HepG2 (cell line): Measurements from ENCODE around the gene FNDC3A. TPM values are rescaled to one million over a fixed set of nuclear protein-coding genes. Genes with fewer than 3 reads are reported as not detected.

ENCODE experiments used
- SALL1 ChIP-seq: sonication (generic); formaldehyde crosslinking; IDR thresholded peaks from 2 replicates; pipeline ENCODE4 v1.8.0; 2022; ENCODE audit warnings: mild to moderate bottlenecking, missing genetic modification reagents
- TSC22D2 ChIP-seq: sonication (generic); formaldehyde crosslinking; IDR thresholded peaks from 2 replicates; pipeline ENCODE4 v1.5.1; 2020; ENCODE audit warnings: missing genetic modification reagents, mild to moderate bottlenecking, borderline replicate concordance
- ZNF598 ChIP-seq: sonication (generic); formaldehyde crosslinking; IDR thresholded peaks from 2 replicates; pipeline ENCODE4 v1.5.1; 2020; ENCODE audit warnings: mild to moderate bottlenecking, missing genetic modification reagents, borderline replicate concordance
- ZNF782 ChIP-seq: sonication (generic); formaldehyde crosslinking; IDR thresholded peaks from 2 replicates; pipeline ENCODE4 v1.4.0; 2020; ENCODE audit warnings: missing genetic modification reagents, mild to moderate bottlenecking, borderline replicate concordance
- polyA plus RNA-seq, 8 experiments: library from polyadenylated mRNA; depleted of rRNA in 3 of 8; stranded (reverse) in 7 of 8; unstranded in 1 of 8; fragments of >200 nt; fragmentation: Illumina TruSeq in 4 of 8; extraction: Trizol in 4 of 8; gene quantifications; 2 replicates each; pipeline versions ENCODE4 v1.2.1 to v1.2.3, GENCODE V29; 2011 to 2016; ENCODE audit warnings: low read depth in 4 of 8, missing spikeins in 1 of 8, mixed read lengths in 1 of 8; ENCODE audit not compliant: insufficient read depth in 1 of 8
- total RNA-seq, 5 experiments: library from RNA; depleted of rRNA; stranded (reverse); fragments of >200 nt; fragmentation: Illumina TruSeq; extraction: Trizol; gene quantifications; 2 replicates each; pipeline ENCODE4 v1.2.3, GENCODE V29; 2016; ENCODE audit warnings: low read depth in 1 of 5
- TF ChIP-seq, protein P1 (sequence below): sonication (generic); formaldehyde crosslinking; IDR thresholded peaks from 2 replicates; pipeline ENCODE4 v1.4.0; 2020; ENCODE audit warnings: mild to moderate bottlenecking, low read depth, missing genetic modification reagents
- TF ChIP-seq, protein P2 (sequence below), 2 experiments: fragments of 450-650 bp in 1 of 2; sonication (generic) in 1 of 2; formaldehyde crosslinking; IDR thresholded peaks; 2 replicates each; pipeline versions ENCODE4 v1.5.0 to v1.8.0; 2020 to 2022; ENCODE audit warnings: mild to moderate bottlenecking in 1 of 2, missing genetic modification reagents in 1 of 2
- TF ChIP-seq, protein P3 (sequence below): sonication (generic); IDR thresholded peaks from 2 replicates; pipeline ENCODE4 v1.6.1; 2016; ENCODE audit warnings: low read depth, borderline replicate concordance
- TF ChIP-seq, protein P4 (sequence below): sonication (generic); formaldehyde crosslinking; IDR thresholded peaks from 2 replicates; pipeline ENCODE4 v1.4.0; 2020; ENCODE audit warnings: mild to moderate bottlenecking, missing genetic modification reagents, borderline replicate concordance

Gene FNDC3A
- total and polyA plus RNA-seq, 2 of the 13 experiments (the other 11 are each of a cell fraction or from before 2014, with no cell fraction given): 36.7 to 39.3 TPM

DNA sequence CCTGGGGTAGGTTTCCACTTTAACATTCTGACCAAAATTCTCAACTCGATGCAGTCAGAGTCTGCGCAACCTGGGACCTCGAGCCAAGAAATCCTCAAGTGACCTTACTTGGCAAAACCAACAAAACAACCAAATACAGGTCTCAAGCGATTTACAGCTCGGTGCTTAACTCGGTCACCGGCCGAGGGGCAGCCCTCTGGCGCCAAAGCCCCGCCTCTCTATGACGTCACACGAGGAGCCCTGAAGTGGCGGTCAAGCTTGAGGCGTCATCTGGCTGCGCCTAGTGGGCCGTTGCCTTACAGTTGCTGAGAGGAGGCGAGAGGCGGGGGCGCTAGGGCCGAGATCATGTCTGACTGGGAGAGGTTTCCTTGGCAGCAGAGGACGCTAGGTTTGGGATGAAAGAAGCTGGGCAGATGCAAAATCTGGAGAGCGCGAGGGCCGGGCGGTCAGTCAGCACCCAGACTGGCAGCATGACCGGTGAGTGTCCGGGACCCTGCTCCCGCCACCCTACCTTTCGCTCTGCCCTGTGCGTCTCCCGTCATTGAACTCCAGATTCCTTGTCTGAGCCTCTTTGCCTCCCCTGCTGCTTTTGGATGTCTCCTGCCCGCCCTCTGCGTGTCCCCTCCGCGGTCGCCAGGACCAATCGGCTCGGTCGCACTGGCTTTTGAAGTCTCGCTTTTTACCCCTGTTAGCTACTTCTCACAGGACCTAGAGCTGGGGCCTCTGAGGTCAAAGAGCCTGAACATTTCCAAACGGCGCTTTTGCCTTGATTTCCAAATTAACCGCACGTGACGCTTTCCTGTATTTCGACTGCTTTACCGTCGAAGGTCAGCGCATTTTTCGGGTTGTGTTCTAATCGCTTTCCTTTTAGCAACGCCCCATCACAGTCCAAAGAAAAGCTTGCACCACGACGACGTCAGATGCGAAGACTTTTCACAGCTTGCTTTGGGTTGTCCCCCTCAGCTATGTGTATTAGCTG lies 272.2 kb downstream of the FNDC3A start, which contains the start of gene CDADC1 (continued):
- TF ChIP-seq, protein P1, sequence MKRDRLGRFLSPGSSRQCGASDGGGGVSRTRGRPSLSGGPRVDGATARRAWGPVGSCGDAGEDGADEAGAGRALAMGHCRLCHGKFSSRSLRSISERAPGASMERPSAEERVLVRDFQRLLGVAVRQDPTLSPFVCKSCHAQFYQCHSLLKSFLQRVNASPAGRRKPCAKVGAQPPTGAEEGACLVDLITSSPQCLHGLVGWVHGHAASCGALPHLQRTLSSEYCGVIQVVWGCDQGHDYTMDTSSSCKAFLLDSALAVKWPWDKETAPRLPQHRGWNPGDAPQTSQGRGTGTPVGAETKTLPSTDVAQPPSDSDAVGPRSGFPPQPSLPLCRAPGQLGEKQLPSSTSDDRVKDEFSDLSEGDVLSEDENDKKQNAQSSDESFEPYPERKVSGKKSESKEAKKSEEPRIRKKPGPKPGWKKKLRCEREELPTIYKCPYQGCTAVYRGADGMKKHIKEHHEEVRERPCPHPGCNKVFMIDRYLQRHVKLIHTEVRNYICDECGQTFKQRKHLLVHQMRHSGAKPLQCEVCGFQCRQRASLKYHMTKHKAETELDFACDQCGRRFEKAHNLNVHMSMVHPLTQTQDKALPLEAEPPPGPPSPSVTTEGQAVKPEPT (CRISPR knock-in tag): no peak
- TF ChIP-seq, protein P2, sequence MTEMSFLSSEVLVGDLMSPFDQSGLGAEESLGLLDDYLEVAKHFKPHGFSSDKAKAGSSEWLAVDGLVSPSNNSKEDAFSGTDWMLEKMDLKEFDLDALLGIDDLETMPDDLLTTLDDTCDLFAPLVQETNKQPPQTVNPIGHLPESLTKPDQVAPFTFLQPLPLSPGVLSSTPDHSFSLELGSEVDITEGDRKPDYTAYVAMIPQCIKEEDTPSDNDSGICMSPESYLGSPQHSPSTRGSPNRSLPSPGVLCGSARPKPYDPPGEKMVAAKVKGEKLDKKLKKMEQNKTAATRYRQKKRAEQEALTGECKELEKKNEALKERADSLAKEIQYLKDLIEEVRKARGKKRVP (CRISPR knock-in tag; IDR thresholded peaks at IDR 0.05): no peak
- TF ChIP-seq SALL1 (CRISPR knock-in tag): peak; percentile 67; the same call in 1 of the 2 replicates
- peak; percentile 68; the same call in 1 of the 2 replicates for TF ChIP-seq TSC22D2 (CRISPR knock-in tag)
- TF ChIP-seq, protein P3, sequence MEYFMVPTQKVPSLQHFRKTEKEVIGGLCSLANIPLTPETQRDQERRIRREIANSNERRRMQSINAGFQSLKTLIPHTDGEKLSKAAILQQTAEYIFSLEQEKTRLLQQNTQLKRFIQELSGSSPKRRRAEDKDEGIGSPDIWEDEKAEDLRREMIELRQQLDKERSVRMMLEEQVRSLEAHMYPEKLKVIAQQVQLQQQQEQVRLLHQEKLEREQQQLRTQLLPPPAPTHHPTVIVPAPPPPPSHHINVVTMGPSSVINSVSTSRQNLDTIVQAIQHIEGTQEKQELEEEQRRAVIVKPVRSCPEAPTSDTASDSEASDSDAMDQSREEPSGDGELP: 0 out of 2 replicates have a peak, but pooled peaks have one; percentile 14
- TF ChIP-seq ZNF782: no peak; the same call in 1 of the 2 replicates
- TF ChIP-seq ZNF598: no peak; the same call in 1 of the 2 replicates
- TF ChIP-seq, protein P4, sequence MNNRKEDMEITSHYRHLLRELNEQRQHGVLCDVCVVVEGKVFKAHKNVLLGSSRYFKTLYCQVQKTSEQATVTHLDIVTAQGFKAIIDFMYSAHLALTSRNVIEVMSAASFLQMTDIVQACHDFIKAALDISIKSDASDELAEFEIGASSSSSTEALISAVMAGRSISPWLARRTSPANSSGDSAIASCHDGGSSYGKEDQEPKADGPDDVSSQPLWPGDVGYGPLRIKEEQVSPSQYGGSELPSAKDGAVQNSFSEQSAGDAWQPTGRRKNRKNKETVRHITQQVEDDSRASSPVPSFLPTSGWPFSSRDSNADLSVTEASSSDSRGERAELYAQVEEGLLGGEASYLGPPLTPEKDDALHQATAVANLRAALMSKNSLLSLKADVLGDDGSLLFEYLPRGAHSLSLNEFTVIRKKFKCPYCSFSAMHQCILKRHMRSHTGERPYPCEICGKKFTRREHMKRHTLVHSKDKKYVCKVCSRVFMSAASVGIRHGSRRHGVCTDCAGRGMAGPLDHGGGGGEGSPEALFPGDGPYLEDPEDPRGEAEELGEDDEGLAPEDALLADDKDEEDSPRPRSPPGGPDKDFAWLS (CRISPR knock-in tag): no peak
